HS-27A (cell line): ENCODE data around the gene IPO11.
"Not testable (repeated sequence)": the region's sequence is repeated elsewhere in the genome, so short reads cannot be mapped to it uniquely, and the experiment has no call there.

ENCODE experiments used
- DNase-seq: peaks from one replicate; pipeline ENCODE4 v3.0.0-alpha.2; 2012; ENCODE audit warnings: low read depth, missing footprints

Gene IPO11

GRCh38 chr5:62600560-62601252, 188.1 kb downstream of the IPO11 start:
- DNase-seq: no peak

- no peak for DNase-seq
Observed at GRCh38 chr5:62603934-62604333, 191.4 kb downstream of the IPO11 start.

GRCh38 chr5:62605638-62606037, 193.1 kb downstream of the IPO11 start:
- DNase-seq: no peak

GRCh38 chr5:62606878-62607277, 194.3 kb downstream of the IPO11 start:
- no peak for DNase-seq

GRCh38 chr5:62607615-62608014, 195.1 kb downstream of the IPO11 start:
- no peak for DNase-seq

- no peak for DNase-seq
Observed at GRCh38 chr5:62608529-62609511, 196.3 kb downstream of the IPO11 start.

- no peak for DNase-seq
Observed at GRCh38 chr5:62614355-62614754, 201.8 kb downstream of the IPO11 start.

GRCh38 chr5:62616615-62617277, 204.2 kb downstream of the IPO11 start:
- DNase-seq: no peak

GRCh38 chr5:62617943-62618342, 205.4 kb downstream of the IPO11 start:
- DNase-seq: no peak

GRCh38 chr5:62620761-62621160, 208.2 kb downstream of the IPO11 start:
- no peak for DNase-seq

GRCh38 chr5:62621280-62621679, 208.7 kb downstream of the IPO11 start:
- no peak for DNase-seq

GRCh38 chr5:62623271-62623670, 210.7 kb downstream of the IPO11 start:
- DNase-seq: no peak

- DNase-seq: not testable (repeated sequence)
Observed at GRCh38 chr5:62624436-62624835, 211.9 kb downstream of the IPO11 start.

GRCh38 chr5:62626534-62626933, 214.0 kb downstream of the IPO11 start:
- no peak for DNase-seq

- DNase-seq: no peak
Observed at GRCh38 chr5:62627121-62627520, 214.6 kb downstream of the IPO11 start.

- DNase-seq: no peak
Observed at GRCh38 chr5:62627901-62628300, 215.3 kb downstream of the IPO11 start.

GRCh38 chr5:62631909-62632580, 219.5 kb downstream of the IPO11 start:
- DNase-seq: no peak

GRCh38 chr5:62633243-62633642, 220.7 kb downstream of the IPO11 start:
- no peak for DNase-seq

- DNase-seq: no peak
Observed at GRCh38 chr5:62640446-62640845, 227.9 kb downstream of the IPO11 start.

- DNase-seq: no peak
Observed at GRCh38 chr5:62642468-62642867, 229.9 kb downstream of the IPO11 start.

GRCh38 chr5:62643556-62644451, 231.2 kb downstream of the IPO11 start:
- DNase-seq: no peak
